Lower leg skin (tissue), 3 donors: ENCODE data around the gene SPC24.

ENCODE experiments used
- CTCF ChIP-seq, 3 donors: fragments of 450-650 bp; IDR thresholded peaks; one replicate each; pipeline ENCODE4 v1.5.1; 2016; ENCODE audit warnings: antibody characterized with exemption in 3 of 3, mild to moderate bottlenecking in 3 of 3, moderate library complexity in 2 of 3
- POLR2A ChIP-seq, 2 donors: fragments of 450-650 bp; IDR thresholded peaks; one replicate each; pipeline ENCODE4 v1.6.1; 2016 to 2017; ENCODE audit warnings: antibody characterized with exemption in 2 of 2, mild to moderate bottlenecking in 1 of 2, moderate library complexity in 1 of 2

DNA sequence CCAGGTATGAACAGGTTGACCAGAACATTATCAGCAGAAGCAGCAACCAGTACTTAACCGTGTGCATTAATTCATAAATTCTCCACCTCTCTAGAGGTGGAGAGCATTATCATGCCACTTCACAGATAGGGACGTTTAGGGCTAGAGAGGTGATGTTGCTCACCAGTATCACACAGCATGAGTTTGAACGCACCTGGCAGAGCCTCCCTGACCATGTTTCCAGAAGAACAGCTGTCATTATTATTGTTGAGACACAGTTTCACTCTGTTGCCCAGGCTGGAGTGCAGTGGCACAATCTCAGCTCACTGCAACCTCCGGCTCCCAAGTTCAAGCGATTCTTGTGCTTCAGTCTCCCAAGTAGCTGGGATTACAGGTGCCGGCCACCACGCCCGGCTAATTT, 34.9 kb upstream of the SPC24 start:
- TF ChIP-seq CTCF (IDR thresholded peaks at IDR 0.05), result no peak
- TF ChIP-seq POLR2A (IDR thresholded peaks at IDR 0.05), result no peak
